ENCODE results near the gene SORCS1.

Gene SORCS1

GRCh38 chr10:106655636-106656035 is 508.9 kb downstream of the SORCS1 start:
- no peak for ATAC-seq (replicated peaks)

DNA sequence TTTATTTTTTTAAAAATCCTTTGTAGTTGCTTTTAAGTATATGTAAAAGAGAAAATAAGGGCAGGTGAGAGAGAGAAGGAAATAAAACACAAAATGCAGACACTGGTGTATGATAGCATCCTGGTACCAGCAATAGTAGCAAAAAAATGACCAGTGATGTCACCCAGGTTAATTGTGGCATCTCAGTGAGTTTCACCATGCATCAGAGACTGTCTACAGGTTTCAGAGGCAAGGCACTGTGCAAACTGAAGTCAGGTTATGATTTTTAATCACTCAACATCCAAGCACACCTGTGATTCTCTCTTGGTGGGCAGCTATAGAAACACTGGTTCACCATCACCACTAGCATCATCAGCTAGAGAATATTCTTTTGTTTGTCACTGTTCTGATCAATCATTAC is 509.3 kb downstream of the SORCS1 start:
- Mint-ChIP-seq H3K27ac (no peak overlapping the region), H3K4me1 (ENCODE audit: low read depth in 2 of 2) (no peaks in the 10 kb centered on the region), H3K36me3 (ENCODE audit: insufficient read depth) (no peaks in the 10 kb centered on the region), H3K27me3 (no peaks in the 10 kb centered on the region), H3K4me3 (no peak overlapping the region), H3K9me3 (peaks cover 5 to 14% of the 10 kb centered on the region in 2 donors)
- no peak for ATAC-seq (replicated peaks)
- DNase-seq, result no peak

More at GRCh38 chr10:106655636-106656035, 508.9 kb downstream of the SORCS1 start:
- Mint-ChIP-seq H3K4me3 (no peak overlapping the region), H3K9me3 (peaks cover 5 to 14% of the 10 kb centered on the region in 2 donors), H3K4me1 (ENCODE audit: low read depth in 2 of 2) (no peaks in the 10 kb centered on the region), H3K36me3 (ENCODE audit: insufficient read depth) (no peaks in the 10 kb centered on the region), H3K27me3 (no peaks in the 10 kb centered on the region), H3K27ac (no peak overlapping the region)
- DNase-seq, result no peak

DNA sequence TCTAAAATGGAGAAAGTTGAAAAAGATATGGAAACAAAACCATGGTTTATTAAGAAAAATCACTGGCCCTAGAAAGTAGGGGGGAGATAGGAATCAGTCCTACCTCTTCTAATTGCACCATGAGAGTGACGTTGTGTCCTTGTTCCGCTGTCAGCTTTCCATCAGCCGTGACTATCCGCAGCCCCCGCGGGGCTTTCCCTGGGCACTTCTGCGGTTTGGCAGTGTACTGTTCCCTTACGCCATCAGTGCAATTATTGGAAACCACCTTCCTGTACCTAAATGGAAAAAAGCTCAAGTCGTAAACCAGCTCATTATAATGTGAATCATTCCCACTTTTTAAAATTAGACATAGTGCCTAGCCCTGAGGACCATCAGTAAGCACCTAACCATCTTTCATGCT is 512.2 kb downstream of the SORCS1 start:
- no peak overlapping the region for H3K4me3 Mint-ChIP-seq
- DNase-seq (no peak), ATAC-seq (replicated peaks) (no peak)
- no peaks in the 10 kb centered on the region for H3K27me3 Mint-ChIP-seq
- peaks cover 5 to 14% of the 10 kb centered on the region in 2 donors for H3K9me3 Mint-ChIP-seq
- H3K27ac Mint-ChIP-seq, result no peak overlapping the region
- H3K4me1 Mint-ChIP-seq (ENCODE audit: low read depth in 2 of 2), result no peaks in the 10 kb centered on the region
- H3K36me3 Mint-ChIP-seq (ENCODE audit: insufficient read depth), result no peaks in the 10 kb centered on the region

GRCh38 chr10:106648534-106649481 is 515.7 kb downstream of the SORCS1 start:
- no peak overlapping the region for H3K27ac Mint-ChIP-seq
- peaks cover 0 to 2% of the 10 kb centered on the region in 2 donors for H3K9me3 Mint-ChIP-seq
- H3K27me3 Mint-ChIP-seq, result no peaks in the 10 kb centered on the region
- DNase-seq (no peak), ATAC-seq (replicated peaks) (no peak)
- H3K4me3 Mint-ChIP-seq, result no peak overlapping the region
- H3K4me1 Mint-ChIP-seq (ENCODE audit: low read depth in 2 of 2), result no peaks in the 10 kb centered on the region
- no peaks in the 10 kb centered on the region for H3K36me3 Mint-ChIP-seq (ENCODE audit: insufficient read depth)

DNA sequence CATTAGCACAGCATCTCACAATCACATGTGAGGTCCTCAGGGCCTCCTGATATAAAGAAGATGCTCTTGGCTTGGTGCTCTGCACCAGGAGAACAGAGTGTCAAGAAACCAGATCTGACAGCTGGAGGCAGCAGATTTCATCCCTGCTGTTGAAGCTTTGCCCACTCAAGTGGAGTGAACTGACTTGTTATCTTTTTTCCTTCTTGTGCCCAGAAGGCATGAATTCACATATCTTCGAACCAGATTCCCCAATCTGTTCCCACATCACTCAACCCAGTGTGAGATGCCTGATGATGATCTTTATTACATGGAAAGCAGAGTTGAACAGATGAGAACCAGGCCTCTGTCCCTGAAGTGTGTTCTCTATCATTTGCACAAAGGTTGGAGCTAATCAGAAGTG is 521.0 kb downstream of the SORCS1 start:
- H3K27me3 Mint-ChIP-seq, result no peaks in the 10 kb centered on the region
- no peaks in the 10 kb centered on the region for H3K36me3 Mint-ChIP-seq (ENCODE audit: insufficient read depth)
- H3K9me3 Mint-ChIP-seq, result peaks cover 0 to 2% of the 10 kb centered on the region in 2 donors
- no peak overlapping the region for H3K27ac Mint-ChIP-seq
- no peaks in the 10 kb centered on the region for H3K4me1 Mint-ChIP-seq (ENCODE audit: low read depth in 2 of 2)
- no peak overlapping the region for H3K4me3 Mint-ChIP-seq
- DNase-seq (no peak), ATAC-seq (replicated peaks) (no peak)

- H3K36me3 Mint-ChIP-seq (ENCODE audit: insufficient read depth), result no peaks in the 10 kb centered on the region
- no peaks in the 10 kb centered on the region for H3K27me3 Mint-ChIP-seq
- no peak for DNase-seq
- no peak for ATAC-seq (replicated peaks)
- H3K27ac Mint-ChIP-seq, result no peak overlapping the region
- H3K4me1 Mint-ChIP-seq (ENCODE audit: low read depth in 2 of 2), result no peaks in the 10 kb centered on the region
- no peak overlapping the region for H3K4me3 Mint-ChIP-seq
- H3K9me3 Mint-ChIP-seq, result peaks cover 2 to 7% of the 10 kb centered on the region in 2 donors
These were observed 526.6 kb downstream of the SORCS1 start for GRCh38 chr10:106637873-106638272.

DNA sequence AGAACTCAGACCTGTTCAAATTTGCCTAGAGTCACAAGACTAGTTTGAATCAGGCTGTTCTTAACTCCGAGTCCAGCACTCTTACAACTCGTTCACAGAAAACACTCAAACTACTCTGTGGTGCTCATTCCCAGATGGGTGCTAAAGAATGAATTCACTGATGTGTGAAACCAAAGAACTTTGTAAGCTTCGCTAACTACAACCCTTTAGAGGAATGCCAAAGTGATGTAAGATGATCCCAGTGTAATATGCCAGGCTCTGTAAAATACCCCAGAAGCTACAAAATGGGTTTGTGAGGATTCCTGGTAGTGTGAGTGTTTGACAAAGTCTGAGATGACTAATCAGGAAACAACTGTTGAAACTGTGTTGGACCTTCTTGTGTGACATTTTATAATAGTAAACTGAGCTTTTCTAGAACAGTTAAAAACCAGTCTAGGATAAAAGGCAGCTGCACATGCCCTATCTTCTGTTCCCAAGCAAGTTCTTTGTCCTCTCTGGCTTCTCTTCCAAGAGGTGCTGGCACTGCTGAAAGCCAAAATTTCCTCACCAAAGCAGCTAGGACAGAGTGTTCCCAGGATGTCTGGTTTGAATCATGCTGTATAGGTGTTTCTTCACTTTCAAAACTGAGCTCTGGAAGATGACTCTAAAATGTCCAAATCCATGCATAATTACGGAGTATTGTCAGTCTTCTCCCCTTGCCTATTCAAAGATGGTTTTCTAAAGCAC is 527.6 kb downstream of the SORCS1 start:
- ATAC-seq (replicated peaks) (no peak), DNase-seq (no peak)
- Mint-ChIP-seq H3K4me3 (no peak overlapping the region), H3K4me1 (ENCODE audit: low read depth in 2 of 2) (no peaks in the 10 kb centered on the region), H3K27ac (no peak overlapping the region), H3K27me3 (no peaks in the 10 kb centered on the region), H3K9me3 (peaks cover 4 to 7% of the 10 kb centered on the region in 2 donors), H3K36me3 (ENCODE audit: insufficient read depth) (no peaks in the 10 kb centered on the region)

- Mint-ChIP-seq H3K27me3 (no peaks in the 10 kb centered on the region), H3K27ac (no peak overlapping the region), H3K9me3 (peaks cover 6 to 7% of the 10 kb centered on the region in 2 donors), H3K36me3 (ENCODE audit: insufficient read depth) (no peaks in the 10 kb centered on the region), H3K4me3 (no peak overlapping the region), H3K4me1 (ENCODE audit: low read depth in 2 of 2) (no peaks in the 10 kb centered on the region)
- ATAC-seq (replicated peaks) (no peak), DNase-seq (no peak)
These were observed 528.6 kb downstream of the SORCS1 start for GRCh38 chr10:106635947-106636346.

- no peak for DNase-seq
- Mint-ChIP-seq H3K4me3 (no peak overlapping the region), H3K9me3 (peaks cover 7 to 8% of the 10 kb centered on the region in 2 donors), H3K27ac (no peak overlapping the region), H3K4me1 (ENCODE audit: low read depth in 2 of 2) (no peaks in the 10 kb centered on the region), H3K27me3 (no peaks in the 10 kb centered on the region), H3K36me3 (ENCODE audit: insufficient read depth) (no peaks in the 10 kb centered on the region)
- ATAC-seq (replicated peaks), result no peak
These were observed 533.3 kb downstream of the SORCS1 start for GRCh38 chr10:106631016-106631702.

DNA sequence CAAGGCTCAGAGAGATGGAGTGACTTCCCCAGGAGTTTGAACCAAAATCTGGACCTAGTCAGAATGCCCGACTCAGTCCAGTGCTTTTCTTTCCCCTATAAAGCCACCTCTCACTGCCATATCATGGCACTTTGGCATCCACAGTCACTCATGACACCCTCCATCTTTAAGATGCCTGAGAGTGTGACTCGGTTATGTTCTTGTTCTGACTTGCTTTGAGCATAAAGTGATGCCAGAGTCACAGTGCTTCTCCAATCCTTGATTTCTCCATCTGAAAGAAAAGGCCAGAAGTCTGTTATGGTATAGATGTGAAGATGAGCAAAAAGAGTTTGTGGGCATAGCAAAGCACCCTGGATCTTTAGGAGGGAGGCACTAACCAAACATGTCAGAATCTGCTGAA is 538.1 kb downstream of the SORCS1 start:
- Mint-ChIP-seq H3K4me3 (no peak overlapping the region), H3K27me3 (no peaks in the 10 kb centered on the region), H3K27ac (no peak overlapping the region), H3K9me3 (peaks cover 0 to 4% of the 10 kb centered on the region in 2 donors), H3K4me1 (ENCODE audit: low read depth in 2 of 2) (no peaks in the 10 kb centered on the region), H3K36me3 (ENCODE audit: insufficient read depth) (no peaks in the 10 kb centered on the region)
- ATAC-seq (replicated peaks), result no peak
- DNase-seq, result no peak

- no peak for DNase-seq
- no peaks in the 10 kb centered on the region for H3K4me1 Mint-ChIP-seq (ENCODE audit: low read depth in 2 of 2)
- H3K36me3 Mint-ChIP-seq (ENCODE audit: insufficient read depth), result no peaks in the 10 kb centered on the region
- peaks cover 0 to 4% of the 10 kb centered on the region in 2 donors for H3K9me3 Mint-ChIP-seq
- no peak overlapping the region for H3K4me3 Mint-ChIP-seq
- H3K27me3 Mint-ChIP-seq, result no peaks in the 10 kb centered on the region
- H3K27ac Mint-ChIP-seq, result no peak overlapping the region
- ATAC-seq (replicated peaks), result no peak
These were observed 538.8 kb downstream of the SORCS1 start for GRCh38 chr10:106625751-106626150.

GRCh38 chr10:106619346-106619745 is 545.2 kb downstream of the SORCS1 start:
- no peak for DNase-seq
- no peaks in the 10 kb centered on the region for H3K4me1 Mint-ChIP-seq (ENCODE audit: low read depth in 2 of 2)
- no peak for ATAC-seq (replicated peaks)
- no peaks in the 10 kb centered on the region for H3K36me3 Mint-ChIP-seq (ENCODE audit: insufficient read depth)
- no peak overlapping the region for H3K27ac Mint-ChIP-seq
- H3K27me3 Mint-ChIP-seq, result no peaks in the 10 kb centered on the region
- peaks cover 0 to 2% of the 10 kb centered on the region in 2 donors for H3K9me3 Mint-ChIP-seq
- H3K4me3 Mint-ChIP-seq, result no peak overlapping the region

GRCh38 chr10:106618646-106619045 is 545.9 kb downstream of the SORCS1 start:
- Mint-ChIP-seq H3K27ac (no peak overlapping the region), H3K9me3 (peaks cover 0 to 5% of the 10 kb centered on the region in 2 donors), H3K27me3 (no peaks in the 10 kb centered on the region), H3K4me3 (no peak overlapping the region), H3K36me3 (ENCODE audit: insufficient read depth) (no peaks in the 10 kb centered on the region), H3K4me1 (ENCODE audit: low read depth in 2 of 2) (no peaks in the 10 kb centered on the region)
- no peak for ATAC-seq (replicated peaks)
- DNase-seq, result no peak

Data from effector memory CD8-positive, alpha-beta T cell (primary cell).